C4-2B (cell line): ENCODE results near the gene OR2T3.
"Not testable (repeated sequence)": the region's sequence is repeated elsewhere in the genome, so short reads cannot be mapped to it uniquely, and the experiment has no call there.

Experiments
- CTCF ChIP-seq: fragments of 450-650 bp; conservative IDR thresholded peaks from 2 replicates; pipeline ENCODE4 v1.5.1; 2017; ENCODE audit warnings: mild to moderate bottlenecking
- ZFX ChIP-seq: fragments of 450-650 bp; IDR thresholded peaks from 2 replicates; pipeline ENCODE4 v1.6.1; 2017

- not testable (repeated sequence) for TF ChIP-seq CTCF, ZFX
These were observed 41.5 kb upstream of the OR2T3 start for GRCh38 chr1:248431683-248432082.
